Measurements from ENCODE around the gene U2SURP. TPM values are rescaled to one million over a fixed set of nuclear protein-coding genes. Genes with fewer than 3 reads are reported as not detected.

Gene U2SURP
- total and polyA plus RNA-seq, 10 of the 15 experiments (the other 5 are each of a cell fraction or from before 2014, with no cell fraction given), result 76.3 to 277 (median 150) TPM

- no peak for TF ChIP-seq SUPT20H (IDR thresholded peaks at IDR 0.05; ENCODE audit: borderline replicate concordance, control insufficient read depth, low read depth, low read length)
- TF ChIP-seq BHLHE40 (IDR thresholded peaks at IDR 0.05; ENCODE audit: borderline replicate concordance in 1 of 2, low read depth in 2 of 2, low read length in 1 of 2), result 0 out of 4 replicates have a peak, but pooled peaks have one; percentile 7 to 23
- TF ChIP-seq MEF2A (IDR thresholded peaks at IDR 0.05; ENCODE audit: insufficient read depth, low read depth, low read length), result no peak
- peak; percentile 93 for TF ChIP-seq RELB (IDR thresholded peaks at IDR 0.05; ENCODE audit: low read depth)
- TF ChIP-seq HDAC6 (IDR thresholded peaks at IDR 0.05; ENCODE audit: unreplicated experiment), result no peak
- no peak for TF ChIP-seq SIN3A (IDR thresholded peaks at IDR 0.05; ENCODE audit: low read depth, low read length)
- no peak for TF ChIP-seq ESRRA (IDR thresholded peaks at IDR 0.05; ENCODE audit: low read length)
- peak; percentile 49; the same call in 1 of the 2 replicates for TF ChIP-seq NBN (IDR thresholded peaks at IDR 0.05)
- peak; percentile 64; the same call in 1 of the 2 replicates for TF ChIP-seq PKNOX1 (IDR thresholded peaks at IDR 0.05)
- TF ChIP-seq SPI1 (IDR thresholded peaks at IDR 0.05; ENCODE audit: borderline replicate concordance, insufficient read depth, low read depth, low read length), result peak; percentile 74
Observed at GRCh38 chr3:142990721-142991120, 10.6 kb upstream of the U2SURP start (continued).
